Ishikawa (cell line): ENCODE results near the gene ARVCF.

Experiments
- CEBPB ChIP-seq: IDR thresholded peaks from 2 replicates; pipeline ENCODE4 v1.6.1; 2012
- CREB1 ChIP-seq: IDR thresholded peaks from 2 replicates; pipeline ENCODE4 v1.6.1; 2012; ENCODE audit warnings: low read depth
- EGR1 ChIP-seq: IDR thresholded peaks from 2 replicates; pipeline ENCODE4 v1.6.1; 2012
- EP300 ChIP-seq: IDR thresholded peaks from 2 replicates; pipeline ENCODE4 v1.6.1; 2012; ENCODE audit warnings: borderline replicate concordance
- FOXM1 ChIP-seq: IDR thresholded peaks from 2 replicates; pipeline ENCODE4 v1.6.1; 2012; ENCODE audit warnings: low read depth, borderline replicate concordance
- NFIC ChIP-seq: IDR thresholded peaks from 2 replicates; pipeline ENCODE4 v1.6.1; 2012
- RAD21 ChIP-seq: IDR thresholded peaks from 2 replicates; pipeline ENCODE4 v1.6.1; 2012; ENCODE audit warnings: low read depth
- TAF1 ChIP-seq: IDR thresholded peaks from 2 replicates; pipeline ENCODE4 v1.6.1; 2012; ENCODE audit warnings: low read depth, mild to moderate bottlenecking
- TCF12 ChIP-seq: IDR thresholded peaks from 2 replicates; pipeline ENCODE4 v1.6.1; 2012; ENCODE audit warnings: low read depth
- TEAD4 ChIP-seq: IDR thresholded peaks from 2 replicates; pipeline ENCODE4 v1.6.1; 2012
- YY1 ChIP-seq: IDR thresholded peaks from 2 replicates; pipeline ENCODE4 v1.6.1; 2012; ENCODE audit warnings: low read depth
- ZBTB7A ChIP-seq: IDR thresholded peaks from 2 replicates; pipeline ENCODE4 v1.6.1; 2012; ENCODE audit warnings: low read depth
- TF ChIP-seq, protein P1 (sequence below): IDR thresholded peaks from 2 replicates; pipeline ENCODE4 v1.6.1; 2012
- TF ChIP-seq, protein P2 (sequence below): IDR thresholded peaks from 2 replicates; pipeline ENCODE4 v1.6.1; 2012; ENCODE audit warnings: low read depth, mild to moderate bottlenecking
- TF ChIP-seq, protein P3 (sequence below): IDR thresholded peaks from 2 replicates; pipeline ENCODE4 v1.6.1; 2012

The ARVCF gene

DNA sequence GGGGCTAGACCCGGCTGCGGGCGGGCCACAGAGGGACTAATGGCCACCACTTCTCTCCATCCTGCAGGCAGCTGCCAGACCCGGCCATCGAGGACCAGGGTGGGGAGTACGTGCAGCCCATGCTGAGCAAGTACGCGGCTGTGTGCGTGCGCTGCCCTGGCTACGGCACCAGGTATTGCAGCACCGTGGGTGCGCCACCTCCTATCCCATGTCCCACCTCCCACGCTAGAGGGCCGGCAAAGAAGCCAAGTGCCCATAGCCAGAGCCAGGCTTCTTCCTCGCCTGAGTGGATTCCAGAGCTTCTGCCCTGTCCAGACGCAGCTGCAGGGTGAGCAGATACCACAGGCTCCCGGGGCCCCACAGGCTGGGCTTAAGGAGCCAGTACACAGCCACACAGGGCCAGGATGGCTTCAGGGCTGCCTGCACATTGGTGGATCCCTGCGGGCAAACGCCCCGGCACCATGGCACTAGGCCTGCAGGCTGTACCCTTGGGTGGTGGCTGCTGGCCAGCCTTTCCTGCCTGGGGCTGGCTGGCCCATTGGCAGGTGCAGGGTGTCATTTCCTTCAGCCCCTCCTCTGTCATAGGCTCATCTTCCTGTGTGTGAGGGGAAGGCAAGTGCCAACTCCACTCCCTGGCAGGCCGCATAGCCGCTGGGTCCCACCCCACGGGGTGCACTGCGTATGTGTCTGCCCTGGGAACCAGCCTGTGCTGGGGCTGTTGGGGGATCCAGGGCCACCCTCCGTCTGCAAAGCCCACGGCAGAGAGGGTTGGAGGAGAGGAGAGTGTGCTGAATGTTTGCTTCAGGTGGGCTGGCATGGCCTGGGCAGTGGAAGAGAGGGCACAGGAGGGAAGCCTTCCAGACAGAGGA, 46.9 kb upstream of the ARVCF start:
- TF ChIP-seq TEAD4: no peak
- no peak for TF ChIP-seq TCF12
- TF ChIP-seq, protein P1, sequence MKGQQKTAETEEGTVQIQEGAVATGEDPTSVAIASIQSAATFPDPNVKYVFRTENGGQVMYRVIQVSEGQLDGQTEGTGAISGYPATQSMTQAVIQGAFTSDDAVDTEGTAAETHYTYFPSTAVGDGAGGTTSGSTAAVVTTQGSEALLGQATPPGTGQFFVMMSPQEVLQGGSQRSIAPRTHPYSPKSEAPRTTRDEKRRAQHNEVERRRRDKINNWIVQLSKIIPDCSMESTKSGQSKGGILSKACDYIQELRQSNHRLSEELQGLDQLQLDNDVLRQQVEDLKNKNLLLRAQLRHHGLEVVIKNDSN: no peak
- no peak for TF ChIP-seq ZBTB7A
- TF ChIP-seq CREB1: no peak
- TF ChIP-seq EP300: no peak
- TF ChIP-seq YY1: no peak
- no peak for TF ChIP-seq RAD21
- TF ChIP-seq TAF1: no peak
- TF ChIP-seq EGR1: no peak
- no peak for TF ChIP-seq FOXM1
- TF ChIP-seq, protein P2, sequence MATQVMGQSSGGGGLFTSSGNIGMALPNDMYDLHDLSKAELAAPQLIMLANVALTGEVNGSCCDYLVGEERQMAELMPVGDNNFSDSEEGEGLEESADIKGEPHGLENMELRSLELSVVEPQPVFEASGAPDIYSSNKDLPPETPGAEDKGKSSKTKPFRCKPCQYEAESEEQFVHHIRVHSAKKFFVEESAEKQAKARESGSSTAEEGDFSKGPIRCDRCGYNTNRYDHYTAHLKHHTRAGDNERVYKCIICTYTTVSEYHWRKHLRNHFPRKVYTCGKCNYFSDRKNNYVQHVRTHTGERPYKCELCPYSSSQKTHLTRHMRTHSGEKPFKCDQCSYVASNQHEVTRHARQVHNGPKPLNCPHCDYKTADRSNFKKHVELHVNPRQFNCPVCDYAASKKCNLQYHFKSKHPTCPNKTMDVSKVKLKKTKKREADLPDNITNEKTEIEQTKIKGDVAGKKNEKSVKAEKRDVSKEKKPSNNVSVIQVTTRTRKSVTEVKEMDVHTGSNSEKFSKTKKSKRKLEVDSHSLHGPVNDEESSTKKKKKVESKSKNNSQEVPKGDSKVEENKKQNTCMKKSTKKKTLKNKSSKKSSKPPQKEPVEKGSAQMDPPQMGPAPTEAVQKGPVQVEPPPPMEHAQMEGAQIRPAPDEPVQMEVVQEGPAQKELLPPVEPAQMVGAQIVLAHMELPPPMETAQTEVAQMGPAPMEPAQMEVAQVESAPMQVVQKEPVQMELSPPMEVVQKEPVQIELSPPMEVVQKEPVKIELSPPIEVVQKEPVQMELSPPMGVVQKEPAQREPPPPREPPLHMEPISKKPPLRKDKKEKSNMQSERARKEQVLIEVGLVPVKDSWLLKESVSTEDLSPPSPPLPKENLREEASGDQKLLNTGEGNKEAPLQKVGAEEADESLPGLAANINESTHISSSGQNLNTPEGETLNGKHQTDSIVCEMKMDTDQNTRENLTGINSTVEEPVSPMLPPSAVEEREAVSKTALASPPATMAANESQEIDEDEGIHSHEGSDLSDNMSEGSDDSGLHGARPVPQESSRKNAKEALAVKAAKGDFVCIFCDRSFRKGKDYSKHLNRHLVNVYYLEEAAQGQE: no peak
- no peak for TF ChIP-seq CEBPB
- no peak for TF ChIP-seq NFIC
- TF ChIP-seq, protein P3, sequence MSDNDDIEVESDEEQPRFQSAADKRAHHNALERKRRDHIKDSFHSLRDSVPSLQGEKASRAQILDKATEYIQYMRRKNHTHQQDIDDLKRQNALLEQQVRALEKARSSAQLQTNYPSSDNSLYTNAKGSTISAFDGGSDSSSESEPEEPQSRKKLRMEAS: no peak

DNA sequence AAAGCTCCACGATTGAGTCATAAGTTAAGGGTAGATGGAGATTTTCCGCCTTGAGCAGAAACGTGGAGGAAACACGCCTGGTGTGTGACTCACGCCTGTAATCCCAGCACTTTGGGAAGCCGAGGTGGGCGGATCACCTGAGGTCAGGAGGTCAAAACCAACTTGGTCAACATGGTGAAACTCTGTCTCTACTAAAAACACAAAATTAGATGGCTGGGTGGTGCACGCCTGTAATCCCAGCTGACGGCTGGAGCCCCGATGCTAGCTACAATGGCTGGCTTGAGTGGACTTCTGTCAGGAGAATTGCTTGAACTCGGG, 46.1 kb upstream of the ARVCF start:
- TF ChIP-seq ZBTB7A: no peak
- TF ChIP-seq TEAD4: no peak
- TF ChIP-seq TCF12: no peak
- TF ChIP-seq, protein P2: no peak
- TF ChIP-seq, protein P1: no peak
- TF ChIP-seq CREB1: no peak
- TF ChIP-seq TAF1: no peak
- TF ChIP-seq CEBPB: no peak
- TF ChIP-seq FOXM1: no peak
- TF ChIP-seq RAD21: no peak
- TF ChIP-seq YY1: no peak
- TF ChIP-seq NFIC: no peak
- TF ChIP-seq EGR1: no peak
- no peak for TF ChIP-seq EP300
- TF ChIP-seq, protein P3: no peak

DNA sequence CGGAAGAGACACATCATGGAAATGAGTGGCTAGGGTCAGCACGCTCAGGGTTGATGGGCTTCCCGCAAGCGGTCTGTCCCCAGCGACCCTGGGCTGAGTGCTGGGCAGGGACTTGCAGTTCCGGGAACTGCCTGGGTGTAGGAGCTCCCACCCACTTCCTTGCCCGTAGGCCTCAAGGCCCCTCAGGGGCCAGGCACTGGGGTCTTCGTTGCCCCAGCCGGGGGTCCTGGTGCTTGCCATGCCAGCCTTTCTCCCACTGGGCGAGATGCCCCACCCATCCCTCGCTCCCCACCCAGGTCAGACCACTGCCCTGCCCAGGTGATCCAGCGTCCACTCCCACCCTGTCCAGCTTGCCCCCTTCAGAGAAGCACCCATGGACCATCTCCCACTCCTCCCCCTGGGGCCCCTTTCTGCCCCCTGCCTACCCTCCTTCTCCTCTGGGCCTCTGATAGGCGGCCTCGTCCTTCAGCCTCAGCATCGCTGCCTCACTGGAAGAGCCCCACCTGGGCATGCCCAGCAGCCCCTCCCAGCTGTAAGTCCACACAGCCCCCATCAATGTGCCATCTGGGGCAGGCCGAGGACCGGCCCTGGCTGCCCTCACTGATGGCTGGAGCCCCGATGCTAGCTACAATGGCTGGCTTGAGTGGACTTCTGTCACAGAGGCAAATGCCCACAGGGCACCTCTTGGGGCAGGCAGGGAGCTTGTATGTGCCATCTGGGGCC, 45.6 kb upstream of the ARVCF start:
- no peak for TF ChIP-seq TCF12
- no peak for TF ChIP-seq EGR1
- TF ChIP-seq TEAD4: no peak
- no peak for TF ChIP-seq YY1
- TF ChIP-seq CREB1: no peak
- TF ChIP-seq, protein P3: no peak
- no peak for TF ChIP-seq TAF1
- TF ChIP-seq, protein P2: no peak
- TF ChIP-seq EP300: no peak
- TF ChIP-seq ZBTB7A: no peak
- TF ChIP-seq, protein P1: no peak
- no peak for TF ChIP-seq CEBPB
- no peak for TF ChIP-seq FOXM1
- TF ChIP-seq NFIC: no peak
- no peak for TF ChIP-seq RAD21
